HG03039 (cell line): ENCODE results near the gene OVAAL.
"Not testable (repeated sequence)": the region's sequence is repeated elsewhere in the genome, so short reads cannot be mapped to it uniquely, and the experiment has no call there.

Experiments used
- ATAC-seq: cut with Tn5 transposase; IDR thresholded peaks from one replicate; pipeline ENCODE4 v1.9.1; 2021; ENCODE audit warnings: mild to moderate bottlenecking, moderate library complexity; ENCODE audit not compliant: unreplicated experiment

The OVAAL gene

GRCh38 chr1:180540697-180541594, 17.8 kb upstream of the OVAAL start:
- no peak for ATAC-seq

GRCh38 chr1:180542113-180542837, 16.5 kb upstream of the OVAAL start:
- no peak for ATAC-seq

- no peak for ATAC-seq
Measured at GRCh38 chr1:180542838-180543145, 16.0 kb upstream of the OVAAL start.

GRCh38 chr1:180544050-180544449, 14.7 kb upstream of the OVAAL start:
- no peak for ATAC-seq

- ATAC-seq: no peak
Measured at GRCh38 chr1:180545991-180546390, 12.8 kb upstream of the OVAAL start.

- ATAC-seq: no peak
Measured at GRCh38 chr1:180548686-180549317, 10.0 kb upstream of the OVAAL start.

- not testable (repeated sequence) for ATAC-seq
Measured at GRCh38 chr1:180549770-180550169, 9.0 kb upstream of the OVAAL start.

GRCh38 chr1:180550241-180550640, 8.5 kb upstream of the OVAAL start:
- no peak for ATAC-seq

- no peak for ATAC-seq
Measured at GRCh38 chr1:180551997-180552396, 6.8 kb upstream of the OVAAL start.

GRCh38 chr1:180553046-180553445, 5.7 kb upstream of the OVAAL start:
- not testable (repeated sequence) for ATAC-seq

GRCh38 chr1:180555411-180555810, 3.4 kb upstream of the OVAAL start:
- no peak for ATAC-seq

GRCh38 chr1:180560200-180560867, 1.6 kb downstream of the OVAAL start:
- ATAC-seq: no peak

- ATAC-seq: no peak
Measured at GRCh38 chr1:180560868-180561600, 2.3 kb downstream of the OVAAL start.

GRCh38 chr1:180562640-180563025, 3.9 kb downstream of the OVAAL start:
- ATAC-seq: no peak

- ATAC-seq: no peak
Measured at GRCh38 chr1:180563026-180563827, 4.5 kb downstream of the OVAAL start.

GRCh38 chr1:180565121-180565871, 6.5 kb downstream of the OVAAL start:
- ATAC-seq: no peak

GRCh38 chr1:180566026-180566425, 7.3 kb downstream of the OVAAL start:
- ATAC-seq: no peak

- no peak for ATAC-seq
Measured at GRCh38 chr1:180566495-180566894, 7.7 kb downstream of the OVAAL start.

- no peak for ATAC-seq
Measured at GRCh38 chr1:180567654-180568053, 8.9 kb downstream of the OVAAL start.
